GM21515 (cell line): ENCODE results near the gene VPS51.
"Not testable (repeated sequence)": the region's sequence is repeated elsewhere in the genome, so short reads cannot be mapped to it uniquely, and the experiment has no call there.

Experiments
- ATAC-seq: cut with Tn5 transposase; IDR thresholded peaks from one replicate; pipeline ENCODE4 v1.9.1; 2021; ENCODE audit not compliant: unreplicated experiment

VPS51 gene

GRCh38 chr11:65118097-65118837, 22.3 kb downstream of the VPS51 start:
- no peak for ATAC-seq

GRCh38 chr11:65118891-65119669, 23.1 kb downstream of the VPS51 start:
- ATAC-seq = not testable (repeated sequence)

GRCh38 chr11:65119670-65119995, 23.6 kb downstream of the VPS51 start:
- no peak for ATAC-seq

- ATAC-seq = no peak
Observed at GRCh38 chr11:65120831-65121230, 24.8 kb downstream of the VPS51 start.

- no peak for ATAC-seq
Observed at GRCh38 chr11:65121447-65121864, 25.4 kb downstream of the VPS51 start.

- peak; percentile 59 for ATAC-seq
Observed at GRCh38 chr11:65121865-65122696, 26.1 kb downstream of the VPS51 start, which contains the start of the genes FAU and MRPL49. FAU (minus strand) TSS chr11:65122134; CDS start chr11:65121813, 321 bp downstream. MRPL49 (plus strand) TSS chr11:65122321; CDS start chr11:65122347, 26 bp downstream.

GRCh38 chr11:65124480-65125196, 28.6 kb downstream of the VPS51 start:
- ATAC-seq = no peak

- no peak for ATAC-seq
Observed at GRCh38 chr11:65125197-65126056, 29.4 kb downstream of the VPS51 start.

GRCh38 chr11:65126624-65127274, 30.7 kb downstream of the VPS51 start:
- ATAC-seq = no peak

- ATAC-seq = no peak
Observed at GRCh38 chr11:65127473-65128181, 31.6 kb downstream of the VPS51 start.

GRCh38 chr11:65128182-65129145, 32.5 kb downstream of the VPS51 start:
- no peak for ATAC-seq

- no peak for ATAC-seq
Observed at GRCh38 chr11:65129649-65130441, 33.8 kb downstream of the VPS51 start.

GRCh38 chr11:65130631-65131416, 34.8 kb downstream of the VPS51 start:
- no peak for ATAC-seq

- no peak for ATAC-seq
Observed at GRCh38 chr11:65131417-65131776, 35.4 kb downstream of the VPS51 start.

GRCh38 chr11:65131895-65132237, 35.9 kb downstream of the VPS51 start:
- ATAC-seq = no peak
